ENCODE results near the gene SH2D4B. TPM values are rescaled to one million over a fixed set of nuclear protein-coding genes. Genes with fewer than 3 reads are reported as not detected.

Gene SH2D4B
- polyA plus RNA-seq, 1 donor from 2014 or later = 1.4 TPM

- no peak for TF ChIP-seq POLR2AphosphoS5 (IDR thresholded peaks at IDR 0.05)
- TF ChIP-seq MXI1 (conservative IDR thresholded peaks at IDR 0.05; ENCODE audit: poor library complexity, severe bottlenecking) = no peak
- no peak for TF ChIP-seq REST (IDR thresholded peaks at IDR 0.05; ENCODE audit: borderline replicate concordance)
- TF ChIP-seq CTCF (IDR thresholded peaks at IDR 0.05; ENCODE audit: poor library complexity, severe bottlenecking) = no peak
- TF ChIP-seq RAD21 (conservative IDR thresholded peaks at IDR 0.05) = no peak
- TF ChIP-seq EZH2 (IDR thresholded peaks at IDR 0.05; ENCODE audit: borderline replicate concordance, insufficient read depth, low read length, poor library complexity, severe bottlenecking) = no peak
- TF ChIP-seq SMC3 (conservative IDR thresholded peaks at IDR 0.05; ENCODE audit: poor library complexity) = no peak
- TF ChIP-seq TAF1 (IDR thresholded peaks at IDR 0.05; ENCODE audit: low read depth) = no peak
- TF ChIP-seq EP300 (conservative IDR thresholded peaks at IDR 0.05; ENCODE audit: poor library complexity, severe bottlenecking) = no peak
- no peak overlapping the region for H3K4me2 ChIP-seq (ENCODE audit: low read length)
These were observed 42.3 kb downstream of the SH2D4B start for GRCh38 chr10:80579849-80580637.

GRCh38 chr10:80580638-80581468 lies 43.2 kb downstream of the SH2D4B start:
- Histone ChIP-seq H3K4me3 (ENCODE audit: low read length) (no peak overlapping the region), H3K9me3 (ENCODE audit: low read length) (no peaks in the 10 kb centered on the region), H3F3A (ENCODE audit: insufficient read depth, low read length, poor library complexity, severe bottlenecking) (no peaks in the 10 kb centered on the region), H3K27ac (ENCODE audit: low read length) (no peak overlapping the region), H3K4me2 (ENCODE audit: low read length) (no peak overlapping the region), H3K9me2 (ENCODE audit: insufficient read depth, low read length) (no peaks in the 10 kb centered on the region), H4K20me1 (ENCODE audit: insufficient read depth) (no peaks in the 10 kb centered on the region), H3K9ac (ENCODE audit: low read length) (no peak overlapping the region), H3K27me3 (ENCODE audit: insufficient read depth, low read depth, low read length) (no peaks in the 10 kb centered on the region), H3K36me3 (ENCODE audit: insufficient read depth, low read length) (no peaks in the 10 kb centered on the region), H3K79me2 (replicated peaks; ENCODE audit: insufficient read depth, low read length) (no peaks in the 10 kb centered on the region), H2AFZ (ENCODE audit: low read depth, low read length) (no peak overlapping the region)
- TF ChIP-seq POLR2AphosphoS5 (IDR thresholded peaks at IDR 0.05) (no peak), MXI1 (conservative IDR thresholded peaks at IDR 0.05; ENCODE audit: poor library complexity, severe bottlenecking) (no peak), EZH2 (IDR thresholded peaks at IDR 0.05; ENCODE audit: borderline replicate concordance, insufficient read depth, low read length, poor library complexity, severe bottlenecking) (no peak), REST (IDR thresholded peaks at IDR 0.05; ENCODE audit: borderline replicate concordance) (no peak), TAF1 (IDR thresholded peaks at IDR 0.05; ENCODE audit: low read depth) (no peak), SMC3 (conservative IDR thresholded peaks at IDR 0.05; ENCODE audit: poor library complexity) (no peak), RAD21 (conservative IDR thresholded peaks at IDR 0.05) (no peak), CTCF (IDR thresholded peaks at IDR 0.05; ENCODE audit: poor library complexity, severe bottlenecking) (no peak), EP300 (conservative IDR thresholded peaks at IDR 0.05; ENCODE audit: poor library complexity, severe bottlenecking) (no peak)

More at GRCh38 chr10:80579849-80580637, 42.3 kb downstream of the SH2D4B start:
- Histone ChIP-seq H3K27ac (ENCODE audit: low read length) (no peak overlapping the region), H4K20me1 (ENCODE audit: insufficient read depth) (no peaks in the 10 kb centered on the region), H3K36me3 (ENCODE audit: insufficient read depth, low read length) (no peaks in the 10 kb centered on the region), H3F3A (ENCODE audit: insufficient read depth, low read length, poor library complexity, severe bottlenecking) (no peaks in the 10 kb centered on the region), H3K9me3 (ENCODE audit: low read length) (no peaks in the 10 kb centered on the region), H3K9ac (ENCODE audit: low read length) (no peak overlapping the region), H3K27me3 (ENCODE audit: insufficient read depth, low read depth, low read length) (no peaks in the 10 kb centered on the region), H3K4me3 (ENCODE audit: low read length) (no peak overlapping the region), H3K79me2 (replicated peaks; ENCODE audit: insufficient read depth, low read length) (no peaks in the 10 kb centered on the region), H3K9me2 (ENCODE audit: insufficient read depth, low read length) (no peaks in the 10 kb centered on the region), H2AFZ (ENCODE audit: low read depth, low read length) (no peak overlapping the region)
